HG02981 (cell line): Measurements from ENCODE around the gene CXorf58.
"Not testable (repeated sequence)": the region's sequence is repeated elsewhere in the genome, so short reads cannot be mapped to it uniquely, and the experiment has no call there.

ENCODE experiments used
- ATAC-seq: cut with Tn5 transposase; IDR thresholded peaks from one replicate; pipeline ENCODE4 v1.9.1; 2021; ENCODE audit warnings: mild to moderate bottlenecking, moderate library complexity; ENCODE audit not compliant: unreplicated experiment

Gene CXorf58

GRCh38 chrX:23952391-23952790, 44.6 kb downstream of the CXorf58 start:
- no peak for ATAC-seq

GRCh38 chrX:23952984-23953907, 45.4 kb downstream of the CXorf58 start:
- ATAC-seq: peak; percentile 95

GRCh38 chrX:23953908-23954269, 46.1 kb downstream of the CXorf58 start:
- ATAC-seq: no peak

- no peak for ATAC-seq
Measured at GRCh38 chrX:23954396-23954795, 46.6 kb downstream of the CXorf58 start.

GRCh38 chrX:23959781-23960180, 52.0 kb downstream of the CXorf58 start:
- no peak for ATAC-seq

- no peak for ATAC-seq
Measured at GRCh38 chrX:23964191-23964590, 56.4 kb downstream of the CXorf58 start.

- not testable (repeated sequence) for ATAC-seq
Measured at GRCh38 chrX:23965630-23966029, 57.8 kb downstream of the CXorf58 start.

GRCh38 chrX:23978491-23978890, 70.7 kb downstream of the CXorf58 start:
- ATAC-seq: no peak

GRCh38 chrX:23980011-23980441, 72.2 kb downstream of the CXorf58 start:
- no peak for ATAC-seq

GRCh38 chrX:23981222-23981621, 73.4 kb downstream of the CXorf58 start:
- ATAC-seq: no peak

- no peak for ATAC-seq
Measured at GRCh38 chrX:23981711-23982110, 73.9 kb downstream of the CXorf58 start.

GRCh38 chrX:23982891-23983290, 75.1 kb downstream of the CXorf58 start:
- no peak for ATAC-seq
